HG03064 (cell line): Measurements from ENCODE around the gene GABBR2.
"Not testable (repeated sequence)": the region's sequence is repeated elsewhere in the genome, so short reads cannot be mapped to it uniquely, and the experiment has no call there.

ENCODE experiments used
- ATAC-seq: cut with Tn5 transposase; IDR thresholded peaks from one replicate; pipeline ENCODE4 v1.9.1; 2021; ENCODE audit warnings: low read depth; ENCODE audit not compliant: unreplicated experiment

GABBR2 gene

GRCh38 chr9:98285446-98285845, 423.3 kb downstream of the GABBR2 start:
- ATAC-seq: no peak

GRCh38 chr9:98284754-98285153, 424.0 kb downstream of the GABBR2 start:
- ATAC-seq: no peak

- not testable (repeated sequence) for ATAC-seq
Measured at GRCh38 chr9:98283143-98283542, 425.6 kb downstream of the GABBR2 start.

- ATAC-seq: no peak
Measured at GRCh38 chr9:98281281-98281680, 427.5 kb downstream of the GABBR2 start.

GRCh38 chr9:98280574-98280973, 428.2 kb downstream of the GABBR2 start:
- ATAC-seq: no peak

- no peak for ATAC-seq
Measured at GRCh38 chr9:98280162-98280561, 428.6 kb downstream of the GABBR2 start.

GRCh38 chr9:98276907-98277469, 431.7 kb downstream of the GABBR2 start:
- no peak for ATAC-seq

GRCh38 chr9:98275159-98275558, 433.6 kb downstream of the GABBR2 start:
- ATAC-seq: no peak

GRCh38 chr9:98272083-98272482, 436.7 kb downstream of the GABBR2 start:
- ATAC-seq: no peak

GRCh38 chr9:98271479-98271878, 437.3 kb downstream of the GABBR2 start:
- ATAC-seq: no peak

- ATAC-seq: not testable (repeated sequence)
Measured at GRCh38 chr9:98270284-98270683, 438.5 kb downstream of the GABBR2 start.

GRCh38 chr9:98269652-98270051, 439.1 kb downstream of the GABBR2 start:
- ATAC-seq: not testable (repeated sequence)

- not testable (repeated sequence) for ATAC-seq
Measured at GRCh38 chr9:98267556-98267955, 441.2 kb downstream of the GABBR2 start.

GRCh38 chr9:98264516-98264915, 444.2 kb downstream of the GABBR2 start:
- ATAC-seq: no peak

- ATAC-seq: no peak
Measured at GRCh38 chr9:98263482-98264357, 445.0 kb downstream of the GABBR2 start.

- no peak for ATAC-seq
Measured at GRCh38 chr9:98263080-98263479, 445.7 kb downstream of the GABBR2 start.

GRCh38 chr9:98262056-98262455, 446.7 kb downstream of the GABBR2 start:
- no peak for ATAC-seq

- ATAC-seq: no peak
Measured at GRCh38 chr9:98260635-98261034, 448.1 kb downstream of the GABBR2 start.

GRCh38 chr9:98259791-98260190, 448.9 kb downstream of the GABBR2 start:
- no peak for ATAC-seq

GRCh38 chr9:98256756-98257155, 452.0 kb downstream of the GABBR2 start:
- no peak for ATAC-seq

GRCh38 chr9:98255578-98256296, 453.0 kb downstream of the GABBR2 start, which contains the start of gene TBC1D2:
TSS of gene TBC1D2 (minus strand) at chr9:98255649. CDS start at chr9:98255541, 108 bp downstream.
- ATAC-seq: peak; percentile 89
